GM18526 (cell line): ENCODE measurements around the gene DPPA4.

Source experiments
- POLR2A ChIP-seq: IDR thresholded peaks from 3 replicates; pipeline ENCODE4 v1.6.1; 2011; ENCODE audit not compliant: insufficient read length; ENCODE audit errors: extremely low read depth

DPPA4 gene

DNA sequence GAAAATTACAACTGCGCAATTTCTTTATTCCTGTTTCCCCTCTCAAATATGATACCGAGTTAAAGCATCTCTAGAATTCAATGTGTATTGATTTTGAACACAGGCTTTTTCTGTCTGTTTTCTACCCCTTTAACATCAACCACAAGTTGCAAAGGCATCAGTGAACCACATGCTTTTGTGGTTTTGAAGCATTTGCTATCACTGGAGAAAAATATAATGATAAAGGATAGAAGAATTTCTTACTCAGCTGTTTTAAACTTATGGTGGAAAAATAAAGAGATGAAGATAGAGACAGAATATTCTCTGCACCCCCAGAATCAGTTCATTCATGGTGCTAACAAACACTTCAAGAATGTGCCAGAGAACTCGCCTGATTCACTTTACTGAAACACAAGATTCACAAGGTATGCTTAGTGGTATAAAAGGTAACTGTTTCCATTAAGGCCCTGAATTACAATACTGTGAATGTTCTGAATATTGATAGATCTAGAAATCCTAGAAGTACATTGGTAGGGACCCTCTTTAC lies 9.5 kb upstream of the DPPA4 start:
- TF ChIP-seq POLR2A: no peak

DNA sequence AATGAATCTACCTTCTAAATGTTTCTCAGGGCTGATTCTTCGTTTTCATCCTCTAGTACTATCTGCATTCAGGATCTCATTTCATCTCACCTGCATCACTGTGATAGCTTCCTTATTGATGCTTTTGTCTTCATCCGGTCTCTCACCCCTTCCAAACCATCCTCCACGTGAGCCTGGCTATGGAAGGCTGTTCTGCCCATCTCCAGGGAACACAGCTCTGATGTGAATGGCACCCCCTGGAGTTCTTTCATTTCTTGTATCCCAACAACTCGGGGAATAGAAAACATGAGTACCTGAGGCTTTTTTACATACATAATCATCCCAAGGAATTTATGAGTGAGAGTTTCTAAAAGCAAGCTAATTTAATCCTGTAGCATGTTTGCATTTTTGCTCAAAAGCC lies 8.8 kb upstream of the DPPA4 start:
- TF ChIP-seq POLR2A: no peak

GRCh38 chr3:109339714-109340648 lies 2.6 kb upstream of the DPPA4 start:
- TF ChIP-seq POLR2A: no peak

GRCh38 chr3:109339197-109339596 lies 1.9 kb upstream of the DPPA4 start:
- TF ChIP-seq POLR2A: no peak

- no peak for TF ChIP-seq POLR2A
Measured at GRCh38 chr3:109338322-109338721, 976 bp upstream of the DPPA4 start.

DNA sequence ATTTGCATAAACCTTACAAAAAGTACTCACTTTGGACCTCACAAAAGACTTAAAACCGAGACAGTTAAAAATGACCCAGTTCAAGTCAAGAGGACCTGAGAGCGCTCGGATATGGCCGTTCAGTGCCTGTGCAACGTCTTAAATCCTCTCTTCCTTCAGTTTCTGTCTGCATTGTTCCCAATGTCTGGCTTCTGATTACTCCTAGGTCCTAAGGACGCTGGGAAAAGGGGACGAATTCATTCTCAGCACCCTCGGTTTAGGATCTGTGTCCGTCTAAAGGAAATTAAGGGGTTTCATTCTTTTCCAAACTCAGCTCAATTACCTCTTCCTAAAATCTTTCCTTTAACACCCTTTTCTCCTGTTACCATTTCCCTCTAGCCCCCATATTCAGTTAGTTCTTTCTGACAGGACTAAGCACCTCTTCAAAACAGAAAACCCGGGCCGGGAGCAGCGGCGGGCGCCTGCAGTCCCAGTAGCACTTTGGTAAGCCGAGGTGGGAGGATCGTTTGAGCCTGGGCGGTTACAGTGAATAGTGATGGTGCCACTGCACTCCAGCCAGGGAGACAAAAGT lies 970 bp downstream of the DPPA4 start:
- no peak for TF ChIP-seq POLR2A

DNA sequence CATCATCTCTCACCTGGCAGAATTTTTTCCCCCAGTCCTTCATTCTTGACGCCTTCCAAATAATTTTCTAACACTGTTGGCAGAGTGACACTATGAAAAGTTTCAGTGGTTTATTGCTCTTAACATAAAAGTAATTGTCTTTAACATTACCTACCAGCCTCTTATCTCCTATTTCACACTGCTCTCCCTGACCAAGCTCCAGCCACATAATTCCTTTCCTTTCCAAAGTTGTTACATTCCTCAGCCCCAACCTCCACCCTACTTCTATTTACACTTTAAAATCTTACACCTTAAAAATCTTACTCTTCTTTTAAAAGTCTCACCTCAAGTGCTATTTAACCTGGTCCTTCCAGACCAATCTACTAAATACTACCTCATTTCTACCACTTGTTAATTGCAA lies 2.8 kb downstream of the DPPA4 start:
- TF ChIP-seq POLR2A: no peak

DNA sequence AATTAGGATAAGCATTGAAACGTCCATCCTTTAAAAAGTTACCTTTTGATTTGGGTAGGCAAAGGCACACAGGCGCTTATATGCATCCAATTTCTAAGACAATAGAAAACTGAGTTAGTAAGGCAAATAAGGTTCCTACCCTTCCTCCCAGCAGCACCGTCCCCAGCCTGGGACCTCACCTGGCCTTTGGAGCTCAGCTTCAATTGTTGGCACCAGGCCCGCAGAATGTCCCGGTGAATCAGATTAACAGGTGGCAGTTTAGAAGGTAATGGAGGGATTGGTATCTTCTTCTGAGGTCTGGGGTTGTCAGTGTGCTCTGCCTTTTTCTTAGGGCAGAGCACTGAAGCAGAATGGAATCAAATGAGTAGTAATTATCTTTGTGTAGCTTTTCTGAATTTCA lies 5.7 kb downstream of the DPPA4 start:
- TF ChIP-seq POLR2A: no peak

DNA sequence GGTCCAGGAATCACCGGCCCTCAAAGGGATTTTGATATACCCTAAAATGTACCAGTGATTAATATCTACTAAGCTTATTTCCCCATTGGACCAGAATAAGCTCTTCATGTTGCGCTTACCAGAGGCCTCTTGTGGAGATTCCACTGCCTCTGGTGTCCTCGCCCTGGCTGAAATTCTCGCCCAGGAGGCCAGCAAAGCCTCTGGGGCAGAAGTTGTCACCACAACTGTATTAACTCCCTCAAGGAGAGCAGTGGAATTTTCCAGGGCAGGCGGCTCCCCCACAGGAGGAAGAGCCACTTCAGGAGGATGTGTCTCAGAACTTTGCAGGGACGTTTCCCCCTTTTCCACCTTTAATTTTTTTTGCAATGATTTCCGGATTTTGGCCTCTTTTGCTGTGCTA lies 6.9 kb downstream of the DPPA4 start:
- no peak for TF ChIP-seq POLR2A

DNA sequence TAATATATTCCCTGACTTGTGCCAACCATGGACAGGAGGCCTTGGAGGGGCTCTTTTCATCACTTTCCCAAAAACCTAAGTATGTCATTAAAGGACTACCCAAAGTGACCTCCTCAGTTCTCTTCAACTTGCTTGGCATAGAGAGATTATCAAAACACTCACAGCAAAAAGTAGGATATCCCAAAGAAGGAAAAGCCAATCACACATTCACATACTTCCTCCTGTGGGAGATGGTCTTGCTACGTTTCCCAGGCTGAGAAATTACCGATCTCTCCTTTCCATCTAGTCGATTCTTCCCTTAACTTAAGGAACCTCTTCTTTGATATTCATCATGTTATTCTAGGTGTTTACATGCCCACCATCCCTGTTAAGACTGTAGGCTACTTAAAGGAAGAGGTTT lies 9.1 kb downstream of the DPPA4 start:
- no peak for TF ChIP-seq POLR2A

GRCh38 chr3:109325657-109326056 lies 11.7 kb downstream of the DPPA4 start:
- TF ChIP-seq POLR2A: no peak

DNA sequence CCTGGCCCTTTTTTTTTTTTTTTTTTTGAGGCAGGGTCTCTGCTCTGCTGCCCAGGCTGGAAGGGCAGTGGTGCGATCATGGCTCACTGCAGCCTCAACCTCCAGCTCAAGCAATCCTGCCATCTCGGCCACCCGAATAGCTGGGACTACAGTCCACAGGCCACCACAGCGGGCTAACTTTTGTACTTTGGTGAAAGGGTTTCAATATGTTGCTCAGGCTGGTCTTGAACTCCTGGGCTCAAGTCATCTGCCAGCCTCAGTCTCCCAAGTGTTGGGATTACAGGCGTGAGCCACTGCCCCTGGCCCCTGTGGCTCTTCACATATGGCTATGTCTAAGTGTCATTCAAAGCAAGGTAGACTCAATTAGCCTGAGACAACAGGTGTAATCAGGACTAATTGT lies 12.2 kb downstream of the DPPA4 start:
- no peak for TF ChIP-seq POLR2A

GRCh38 chr3:109316162-109316730 lies 21.1 kb downstream of the DPPA4 start, which contains the start of gene DPPA2:
Gene DPPA2, minus strand, starts transcription at chr3:109316517. Its CDS starts 1,975 bp downstream, at chr3:109314542.
- no peak for TF ChIP-seq POLR2A

DNA sequence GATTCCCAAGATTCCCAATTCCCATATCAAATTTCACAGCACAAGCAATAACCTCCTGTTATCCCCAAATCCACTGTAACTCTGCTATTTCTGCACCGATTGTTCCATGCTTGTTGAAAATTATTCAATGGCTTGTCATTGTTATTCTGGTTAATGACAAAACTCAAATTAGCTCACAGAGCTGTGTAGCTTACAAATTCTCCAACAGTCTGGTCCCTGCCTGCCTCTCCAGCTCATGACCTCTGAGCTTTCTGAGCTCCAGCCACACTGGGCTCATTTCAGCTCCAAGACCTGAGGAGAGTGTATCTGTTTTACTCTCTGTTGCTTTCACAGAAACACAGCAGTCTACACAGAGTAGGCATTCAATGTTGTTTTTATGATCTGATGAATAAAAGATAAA lies 24.3 kb downstream of the DPPA4 start:
- no peak for TF ChIP-seq POLR2A

DNA sequence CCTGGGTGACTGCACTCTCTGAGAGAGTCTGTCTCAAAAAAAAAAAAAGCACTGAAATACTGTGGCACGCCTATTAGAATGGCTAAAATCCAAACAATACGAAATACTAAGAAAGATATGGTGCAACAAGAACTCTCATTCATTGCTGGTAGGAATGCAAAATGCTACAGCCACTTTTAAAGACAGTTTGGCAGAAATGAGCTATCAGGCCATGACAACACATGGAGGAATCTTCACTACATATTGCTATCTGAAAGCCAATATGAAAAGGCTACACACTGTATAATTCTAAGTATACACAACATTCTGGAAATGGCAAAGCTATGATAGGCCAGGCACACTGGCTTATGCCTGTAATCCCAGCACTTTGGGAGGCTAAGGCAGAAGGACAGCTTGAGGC lies 39.9 kb downstream of the DPPA4 start:
- no peak for TF ChIP-seq POLR2A

- TF ChIP-seq POLR2A: no peak
Measured at GRCh38 chr3:109284071-109284470, 53.3 kb downstream of the DPPA4 start.
